HG03064 (cell line): ENCODE data around the gene EMC10.
A peak's percentile ranks its signal among the peaks of the same experiment; 100 is the strongest.
"Not testable (repeated sequence)": the region's sequence is repeated elsewhere in the genome, so short reads cannot be mapped to it uniquely, and the experiment has no call there.

Source experiments
- ATAC-seq: cut with Tn5 transposase; IDR thresholded peaks from one replicate; pipeline ENCODE4 v1.9.1; 2021; ENCODE audit warnings: low read depth; ENCODE audit not compliant: unreplicated experiment

EMC10 gene

GRCh38 chr19:50450369-50451222 is 25.7 kb upstream of the EMC10 start:
- no peak for ATAC-seq

- no peak for ATAC-seq
Observed at GRCh38 chr19:50451223-50451534, 25.1 kb upstream of the EMC10 start.

GRCh38 chr19:50453243-50453642 is 23.1 kb upstream of the EMC10 start:
- ATAC-seq: no peak

- no peak for ATAC-seq
Observed at GRCh38 chr19:50455992-50456391, 20.3 kb upstream of the EMC10 start.

GRCh38 chr19:50457300-50457699 is 19.0 kb upstream of the EMC10 start:
- no peak for ATAC-seq

- no peak for ATAC-seq
Observed at GRCh38 chr19:50458396-50459066, 17.8 kb upstream of the EMC10 start.

- no peak for ATAC-seq
Observed at GRCh38 chr19:50459067-50459456, 17.2 kb upstream of the EMC10 start.

- no peak for ATAC-seq
Observed at GRCh38 chr19:50459638-50460037, 16.7 kb upstream of the EMC10 start.

GRCh38 chr19:50460161-50460765 is 16.0 kb upstream of the EMC10 start:
- peak; percentile 70 for ATAC-seq

- ATAC-seq: no peak
Observed at GRCh38 chr19:50461066-50461875, 15.0 kb upstream of the EMC10 start.

GRCh38 chr19:50462970-50463369 is 13.3 kb upstream of the EMC10 start:
- no peak for ATAC-seq

- ATAC-seq: no peak
Observed at GRCh38 chr19:50464348-50464747, 12.0 kb upstream of the EMC10 start.

GRCh38 chr19:50465000-50465399 is 11.3 kb upstream of the EMC10 start:
- no peak for ATAC-seq

- ATAC-seq: no peak
Observed at GRCh38 chr19:50465986-50466705, 10.2 kb upstream of the EMC10 start.

- ATAC-seq: no peak
Observed at GRCh38 chr19:50466706-50467039, 9.6 kb upstream of the EMC10 start.

GRCh38 chr19:50467566-50467965 is 8.7 kb upstream of the EMC10 start:
- no peak for ATAC-seq

- no peak for ATAC-seq
Observed at GRCh38 chr19:50468818-50469217, 7.5 kb upstream of the EMC10 start.

- ATAC-seq: not testable (repeated sequence)
Observed at GRCh38 chr19:50473336-50473735, 3.0 kb upstream of the EMC10 start.

GRCh38 chr19:50475101-50475568 is 1.2 kb upstream of the EMC10 start:
- no peak for ATAC-seq

- ATAC-seq: no peak
Observed at GRCh38 chr19:50475736-50476223, 527 bp upstream of the EMC10 start.
